Lower lobe of right lung (tissue), 2 donors: ENCODE measurements around the gene APEX1. TPM values are rescaled to one million over a fixed set of nuclear protein-coding genes. Genes with fewer than 3 reads are reported as not detected.
A peak's percentile ranks its signal among the peaks of the same experiment; 100 is the strongest.

Experiments
- ATAC-seq, 2 donors: fragments of 200-7000 bp; cut with Tn5 transposase; one replicate each; pipeline ENCODE4 v1.9.1; 2020 to 2022; ENCODE audit warnings: mild to moderate bottlenecking in 2 of 2, moderate library complexity in 2 of 2
- DNase-seq: peaks from one replicate; pipeline ENCODE4 v3.0.0-alpha.2; 2020
- H3K27ac ChIP-seq: fragments of 200-600 bp; one replicate; pipeline ENCODE4 v1.8.0; 2022
- H3K27me3 ChIP-seq: fragments of 200-600 bp; one replicate; pipeline ENCODE4 v1.8.0; 2022; ENCODE audit warnings: low read depth
- H3K36me3 ChIP-seq: fragments of 200-600 bp; one replicate; pipeline ENCODE4 v1.8.0; 2022; ENCODE audit warnings: mild to moderate bottlenecking
- H3K4me1 ChIP-seq: fragments of 200-600 bp; one replicate; pipeline ENCODE4 v1.8.0; 2022
- H3K4me3 ChIP-seq: fragments of 200-600 bp; one replicate; pipeline ENCODE4 v1.8.0; 2022; ENCODE audit warnings: mild to moderate bottlenecking
- H3K9me3 ChIP-seq: fragments of 200-600 bp; one replicate; pipeline ENCODE4 v1.8.0; 2022
- intact Hi-C: fragments of 100-400 bp; cut with DNase I; formaldehyde crosslinking; loops from one replicate; pipeline ENCODE4 v1.11.0; 2022
- total RNA-seq: library from RNA; stranded (reverse); fragmentation: NEBNext Ultra II Directional; extraction: Animal tissue kit (Norgen Biotek cat#: 25700); gene quantifications from one replicate; pipeline ENCODE4 v1.2.1, GENCODE V29; 2021
- TF ChIP-seq, protein P1 (sequence below): fragments of 200-600 bp; IDR thresholded peaks from one replicate; pipeline ENCODE4 v1.8.0; 2022; ENCODE audit warnings: antibody characterized with exemption, mild to moderate bottlenecking
- donor health status: DM: no; HTN: yes; CAD: no; lungs with severe emphysema.

The APEX1 gene
- total RNA-seq, 1 donor from 2014 or later, result 103 TPM

DNA sequence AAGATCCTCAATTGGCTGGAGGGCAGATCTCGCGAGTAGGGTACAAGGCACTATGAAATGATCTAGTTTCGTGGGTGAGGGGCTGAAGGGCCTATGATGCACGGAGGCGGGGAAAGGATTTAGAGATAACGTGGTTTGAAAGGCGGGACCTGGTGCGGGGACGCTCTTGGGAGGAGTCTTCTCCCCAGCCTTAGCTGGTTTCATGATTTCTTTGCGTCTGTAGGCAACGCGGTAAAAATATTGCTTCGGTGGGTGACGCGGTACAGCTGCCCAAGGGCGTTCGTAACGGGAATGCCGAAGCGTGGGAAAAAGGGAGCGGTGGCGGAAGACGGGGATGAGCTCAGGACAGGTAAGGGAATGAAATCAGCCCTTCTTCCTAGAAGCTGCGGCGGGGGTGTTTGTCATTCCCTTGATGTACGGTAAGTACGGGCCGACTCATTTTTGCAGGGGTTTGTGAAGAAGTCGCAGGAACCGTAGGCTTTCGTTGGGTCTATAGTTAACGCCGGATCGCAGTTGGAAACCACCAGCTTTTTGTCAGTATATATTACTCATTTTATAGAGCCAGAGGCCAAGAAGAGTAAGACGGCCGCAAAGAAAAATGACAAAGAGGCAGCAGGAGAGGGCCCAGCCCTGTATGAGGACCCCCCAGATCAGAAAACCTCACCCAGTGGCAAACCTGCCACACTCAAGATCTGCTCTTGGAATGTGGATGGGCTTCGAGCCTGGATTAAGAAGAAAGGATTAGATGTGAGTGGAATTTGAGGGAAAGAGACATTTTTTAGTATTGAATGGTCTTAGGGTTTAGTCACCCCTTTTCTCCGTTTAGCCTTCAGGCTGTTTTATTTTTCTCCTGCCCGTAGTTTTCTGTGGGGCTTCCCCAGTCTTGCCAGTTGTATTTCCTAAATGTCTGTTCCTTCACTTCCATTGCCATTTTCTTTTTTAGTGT lies 602 bp downstream of the APEX1 start:
- peaks cover 56% of the 10 kb centered on the region for H3K4me1 ChIP-seq
- intact Hi-C loops, result no loop called here

DNA sequence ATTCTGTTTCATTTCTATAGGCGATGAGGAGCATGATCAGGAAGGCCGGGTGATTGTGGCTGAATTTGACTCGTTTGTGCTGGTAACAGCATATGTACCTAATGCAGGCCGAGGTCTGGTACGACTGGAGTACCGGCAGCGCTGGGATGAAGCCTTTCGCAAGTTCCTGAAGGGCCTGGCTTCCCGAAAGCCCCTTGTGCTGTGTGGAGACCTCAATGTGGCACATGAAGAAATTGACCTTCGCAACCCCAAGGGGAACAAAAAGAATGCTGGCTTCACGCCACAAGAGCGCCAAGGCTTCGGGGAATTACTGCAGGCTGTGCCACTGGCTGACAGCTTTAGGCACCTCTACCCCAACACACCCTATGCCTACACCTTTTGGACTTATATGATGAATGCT lies 1.9 kb downstream of the APEX1 start:
- no peak overlapping the region for H3K4me3 ChIP-seq
- peaks cover 51% of the 10 kb centered on the region for H3K36me3 ChIP-seq
- ATAC-seq, result no peak
- peaks cover 56% of the 10 kb centered on the region for H3K4me1 ChIP-seq
- H3K9me3 ChIP-seq, result no peaks in the 10 kb centered on the region
- DNase-seq, result no peak
- no peak overlapping the region for H3K27ac ChIP-seq
- intact Hi-C loops, result no loop called here
- TF ChIP-seq, protein P1, sequence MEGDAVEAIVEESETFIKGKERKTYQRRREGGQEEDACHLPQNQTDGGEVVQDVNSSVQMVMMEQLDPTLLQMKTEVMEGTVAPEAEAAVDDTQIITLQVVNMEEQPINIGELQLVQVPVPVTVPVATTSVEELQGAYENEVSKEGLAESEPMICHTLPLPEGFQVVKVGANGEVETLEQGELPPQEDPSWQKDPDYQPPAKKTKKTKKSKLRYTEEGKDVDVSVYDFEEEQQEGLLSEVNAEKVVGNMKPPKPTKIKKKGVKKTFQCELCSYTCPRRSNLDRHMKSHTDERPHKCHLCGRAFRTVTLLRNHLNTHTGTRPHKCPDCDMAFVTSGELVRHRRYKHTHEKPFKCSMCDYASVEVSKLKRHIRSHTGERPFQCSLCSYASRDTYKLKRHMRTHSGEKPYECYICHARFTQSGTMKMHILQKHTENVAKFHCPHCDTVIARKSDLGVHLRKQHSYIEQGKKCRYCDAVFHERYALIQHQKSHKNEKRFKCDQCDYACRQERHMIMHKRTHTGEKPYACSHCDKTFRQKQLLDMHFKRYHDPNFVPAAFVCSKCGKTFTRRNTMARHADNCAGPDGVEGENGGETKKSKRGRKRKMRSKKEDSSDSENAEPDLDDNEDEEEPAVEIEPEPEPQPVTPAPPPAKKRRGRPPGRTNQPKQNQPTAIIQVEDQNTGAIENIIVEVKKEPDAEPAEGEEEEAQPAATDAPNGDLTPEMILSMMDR, result no peak
- H3K27me3 ChIP-seq, result no peaks in the 10 kb centered on the region

More for the DNA sequence above, 602 bp downstream of the APEX1 start:
- Histone ChIP-seq H3K27ac (peak overlapping the region; percentile 96), H3K4me3 (peak overlapping the region; percentile 91), H3K9me3 (no peaks in the 10 kb centered on the region), H3K27me3 (no peaks in the 10 kb centered on the region), H3K36me3 (peaks cover 65% of the 10 kb centered on the region)
- DNase-seq, result no peak
- TF ChIP-seq, protein P1, result no peak
- peak; percentile 75 to 79 for ATAC-seq

DNA sequence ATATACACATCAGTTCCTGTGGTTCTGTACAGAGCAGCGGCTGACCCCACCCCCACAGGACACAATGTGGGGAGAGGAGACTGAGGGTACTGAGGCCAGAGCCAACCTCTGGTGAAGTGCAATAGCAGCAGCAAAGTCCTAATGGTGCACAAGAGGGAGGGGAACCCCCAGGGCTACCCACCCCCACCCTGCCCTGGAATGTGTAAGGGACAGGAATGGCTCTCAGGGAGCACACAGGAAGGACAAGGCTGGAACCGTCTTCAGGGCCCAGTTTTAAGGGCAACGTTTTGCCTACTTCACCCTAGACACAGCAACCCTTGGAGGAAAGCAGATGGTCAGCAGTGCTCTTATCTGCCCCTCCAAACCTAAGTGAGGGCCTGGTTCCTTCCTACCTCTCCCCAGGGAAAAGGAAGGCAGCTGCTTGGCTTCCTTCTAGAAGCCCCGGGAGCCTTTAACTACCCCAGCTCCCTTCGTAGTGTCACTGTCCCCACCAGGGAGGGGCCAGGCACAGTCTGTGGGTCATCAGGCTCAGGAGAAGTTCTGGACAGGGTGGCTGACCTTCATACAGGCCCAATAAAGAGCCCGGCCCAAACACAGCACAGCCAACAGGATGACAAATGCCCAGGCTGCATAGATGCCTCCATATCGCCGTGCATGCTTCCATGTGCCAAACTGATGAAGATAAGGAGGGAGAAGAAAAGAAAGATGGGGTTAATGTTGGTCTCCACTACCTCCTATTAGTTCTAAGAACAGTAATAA lies 3.2 kb downstream of the APEX1 start:
- Histone ChIP-seq H3K9me3 (no peaks in the 10 kb centered on the region), H3K4me1 (peaks cover 52% of the 10 kb centered on the region), H3K36me3 (peaks cover 48% of the 10 kb centered on the region), H3K27me3 (no peaks in the 10 kb centered on the region), H3K27ac (no peak overlapping the region), H3K4me3 (no peak overlapping the region)
- no peak for DNase-seq
- TF ChIP-seq, protein P1, result no peak
- no peak for ATAC-seq
- intact Hi-C loops, result no loop called here

DNA sequence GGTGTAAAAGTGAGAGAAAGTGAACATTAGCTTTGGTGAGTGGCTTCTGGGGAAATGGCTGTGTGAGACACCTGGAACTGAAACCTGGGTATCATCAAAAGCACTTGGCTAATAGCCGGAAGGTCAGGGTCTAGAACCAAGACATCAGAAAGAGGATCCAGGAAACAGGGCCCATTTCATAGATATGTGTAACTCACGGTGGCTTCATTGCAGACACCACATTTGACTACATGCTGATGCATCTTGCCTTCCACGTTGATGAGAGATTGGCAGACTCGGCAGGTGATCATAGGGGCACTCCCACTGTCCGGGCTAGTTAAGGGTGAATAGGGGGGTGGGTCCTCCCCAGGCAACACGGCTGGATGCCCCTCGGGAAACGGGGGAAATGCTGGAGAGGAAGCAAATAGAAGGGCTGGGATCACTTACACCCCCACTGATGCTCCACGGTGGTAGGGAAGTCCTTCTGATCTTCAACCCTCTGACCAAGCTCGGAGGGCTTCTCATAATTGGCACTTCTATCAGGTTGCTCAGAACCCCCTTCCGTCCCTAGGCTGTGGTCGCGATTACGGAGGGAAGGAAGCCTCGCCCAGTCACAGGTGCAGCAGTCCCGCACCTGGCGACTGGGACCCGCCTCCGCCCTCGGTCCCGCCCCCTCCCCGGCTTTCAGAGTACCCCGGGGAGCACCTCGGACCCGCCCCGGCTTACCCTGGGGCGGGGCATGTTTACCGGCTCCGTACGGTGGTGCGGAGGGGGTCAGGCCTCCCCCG lies 5.6 kb downstream of the APEX1 start:
- TF ChIP-seq, protein P1, result no peak
- H3K4me3 ChIP-seq, result peak overlapping the region; percentile 95
- H3K36me3 ChIP-seq, result peaks cover 48% of the 10 kb centered on the region
- DNase-seq (peak; percentile 74), ATAC-seq (peak; percentile 57 to 59)
- no peaks in the 10 kb centered on the region for H3K27me3 ChIP-seq
- no peaks in the 10 kb centered on the region for H3K9me3 ChIP-seq
- intact Hi-C loops, result no loop called here
- H3K27ac ChIP-seq, result peak overlapping the region; percentile 94
- H3K4me1 ChIP-seq, result peaks cover 42% of the 10 kb centered on the region
